Uterus (tissue), 4 donors: ENCODE data around the gene SCUBE3. TPM values are rescaled to one million over a fixed set of nuclear protein-coding genes. Genes with fewer than 3 reads are reported as not detected.

Experiments used
- DNase-seq, 2 donors: peaks; one replicate each; pipeline ENCODE4 v3.0.0-alpha.2; 2019 to 2020
- H3K27ac ChIP-seq, 2 donors: fragments of 200-600 bp; sonication (generic); 1 replicate in 1 of 2; 2 replicates in 1 of 2; pipeline ENCODE4 v1.5.1; 2016 to 2018
- H3K27me3 ChIP-seq, 2 donors: fragments of 200-600 bp; sonication (generic); one replicate each; pipeline ENCODE4 v1.5.1; 2018 to 2019; ENCODE audit warnings: control low read depth in 1 of 2
- H3K36me3 ChIP-seq, 2 donors: fragments of 200-600 bp; sonication (generic); one replicate each; pipeline ENCODE4 v1.5.1; 2019; ENCODE audit warnings: control low read depth in 1 of 2
- H3K4me1 ChIP-seq, 2 donors: fragments of 200-600 bp; sonication (generic); one replicate each; pipeline ENCODE4 v1.5.1; 2018 to 2019; ENCODE audit warnings: control low read depth in 1 of 2
- H3K4me3 ChIP-seq, 2 donors: fragments of 200-600 bp; sonication (generic); 1 replicate in 1 of 2; 2 replicates in 1 of 2; pipeline ENCODE4 v1.5.1; 2018 to 2019; ENCODE audit warnings: mild to moderate bottlenecking in 1 of 2
- H3K9me3 ChIP-seq, 2 donors: fragments of 200-600 bp; sonication (generic); one replicate each; pipeline ENCODE4 v1.5.1; 2019; ENCODE audit warnings: control low read depth in 1 of 2
- CTCF ChIP-seq, 4 experiments: fragments of 200-600 bp in 2 of 4; fragments of 450-650 bp in 2 of 4; sonication (generic) in 2 of 4; IDR thresholded peaks; one replicate each; pipeline ENCODE4 v1.5.1; 2016 to 2019; ENCODE audit warnings: antibody characterized with exemption in 4 of 4, mild to moderate bottlenecking in 2 of 4, moderate library complexity in 1 of 4
- POLR2A ChIP-seq, 2 donors: fragments of 450-650 bp; IDR thresholded peaks; one replicate each; pipeline ENCODE4 v1.6.1; 2016; ENCODE audit warnings: antibody characterized with exemption in 2 of 2, mild to moderate bottlenecking in 1 of 2, moderate library complexity in 1 of 2
- intact Hi-C: fragments of 100-400 bp; cut with DNase I; formaldehyde crosslinking; loops from one replicate; pipeline ENCODE4 v1.15.1; 2023; ENCODE audit warnings: low total_unique reads
- total RNA-seq, 4 donors: library from RNA; depleted of rRNA in 3 of 4; stranded (reverse); fragments of >200 nt in 3 of 4; gene quantifications; one replicate each; pipeline versions ENCODE4 v1.1.0 to v1.2.4, GENCODE V29; 2014 to 2023
- donor health status: DM: yes; HTN: yes; CAD: no.

Gene SCUBE3
- total RNA-seq, 4 donors from 2014 or later: 0.61 to 3.3 TPM; not detected in 2

- no peaks in the 10 kb centered on the region for H3K27me3 ChIP-seq
- no peak for TF ChIP-seq CTCF (IDR thresholded peaks at IDR 0.05)
- no peak for TF ChIP-seq POLR2A (IDR thresholded peaks at IDR 0.05)
- H3K9me3 ChIP-seq: no peaks in the 10 kb centered on the region
- no peak for DNase-seq
- peaks cover 0 to 6% of the 10 kb centered on the region in 2 donors for H3K4me1 ChIP-seq
- H3K4me3 ChIP-seq: no peak overlapping the region
- H3K27ac ChIP-seq: no peak overlapping the region
- intact Hi-C loops: no loop called here
- H3K36me3 ChIP-seq: no peaks in the 10 kb centered on the region
Measured at GRCh38 chr6:35181308-35181932, 32.3 kb upstream of the SCUBE3 start.

- Histone ChIP-seq H3K9me3 (no peaks in the 10 kb centered on the region), H3K27ac (no peak overlapping the region), H3K4me1 (peaks cover 0 to 6% of the 10 kb centered on the region in 2 donors), H3K4me3 (no peak overlapping the region), H3K27me3 (no peaks in the 10 kb centered on the region), H3K36me3 (no peaks in the 10 kb centered on the region)
- intact Hi-C loops: no loop called here
- peak; percentile 19 to 31 for DNase-seq
- TF ChIP-seq POLR2A (IDR thresholded peaks at IDR 0.05): no peak
- TF ChIP-seq CTCF (IDR thresholded peaks at IDR 0.05): no peak
Measured at GRCh38 chr6:35181933-35182612, 31.7 kb upstream of the SCUBE3 start.

GRCh38 chr6:35183281-35183680 lies 30.5 kb upstream of the SCUBE3 start:
- TF ChIP-seq POLR2A (IDR thresholded peaks at IDR 0.05) (no peak), CTCF (IDR thresholded peaks at IDR 0.05) (no peak)
- intact Hi-C loops: no loop called here
- Histone ChIP-seq H3K4me1 (peaks cover 0 to 6% of the 10 kb centered on the region in 2 donors), H3K27ac (no peak overlapping the region), H3K27me3 (no peaks in the 10 kb centered on the region), H3K9me3 (no peaks in the 10 kb centered on the region), H3K4me3 (no peak overlapping the region), H3K36me3 (no peaks in the 10 kb centered on the region)
- DNase-seq: no peak

- Histone ChIP-seq H3K9me3 (no peaks in the 10 kb centered on the region), H3K4me1 (peaks cover 0 to 6% of the 10 kb centered on the region in 2 donors), H3K27ac (no peak overlapping the region), H3K36me3 (no peaks in the 10 kb centered on the region), H3K27me3 (no peaks in the 10 kb centered on the region), H3K4me3 (no peak overlapping the region)
- TF ChIP-seq POLR2A (IDR thresholded peaks at IDR 0.05) (no peak), CTCF (IDR thresholded peaks at IDR 0.05) (no peak)
- intact Hi-C loops: no loop called here
- no peak for DNase-seq
Measured at GRCh38 chr6:35183935-35184334, 29.8 kb upstream of the SCUBE3 start.

- Histone ChIP-seq H3K27me3 (no peaks in the 10 kb centered on the region), H3K4me1 (peaks cover 0 to 6% of the 10 kb centered on the region in 2 donors), H3K9me3 (no peaks in the 10 kb centered on the region), H3K36me3 (no peaks in the 10 kb centered on the region), H3K4me3 (no peak overlapping the region), H3K27ac (no peak overlapping the region)
- TF ChIP-seq CTCF (IDR thresholded peaks at IDR 0.05): no peak
- no peak for TF ChIP-seq POLR2A (IDR thresholded peaks at IDR 0.05)
- DNase-seq: no peak
- intact Hi-C loops: no loop called here
Measured at GRCh38 chr6:35184580-35185301, 29.0 kb upstream of the SCUBE3 start.
